ENCODE measurements around the gene APP.

APP gene

DNA sequence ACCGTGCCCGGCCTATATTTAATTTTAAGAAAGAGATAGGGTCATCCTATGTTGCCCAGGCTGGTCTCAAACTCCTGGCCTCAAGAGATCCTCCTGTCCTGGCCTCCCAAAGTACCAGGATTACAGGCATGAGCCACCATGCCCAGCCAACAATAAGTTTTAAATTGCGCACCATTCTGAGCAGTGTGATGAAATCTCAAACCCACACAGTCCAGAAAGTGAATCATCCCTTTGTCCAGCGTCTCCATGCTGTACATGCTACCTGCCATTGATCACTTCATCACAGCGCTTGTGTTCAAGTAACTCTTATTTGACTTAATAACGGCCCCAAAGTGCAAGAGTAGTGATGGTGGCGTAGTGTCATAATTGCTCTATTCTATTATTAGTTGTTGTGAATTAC, 75.4 kb downstream of the APP start:
- no peak overlapping the region for H3K27ac ChIP-seq (ENCODE audit: extremely low read depth, low read depth, low read length)
- no peaks in the 10 kb centered on the region for H3K9me3 ChIP-seq (ENCODE audit: control insufficient read depth, insufficient read depth, low read depth, low read length)
- ChIA-PET POLR2A (no interaction called here), CTCF (interaction anchor here (0.6 kb wide), 1 partner anchor 162 kb away, joined by 4 read pairs; no protein-coding TSS in a partner anchor)
- no peak overlapping the region for H3K4me3 ChIP-seq (ENCODE audit: low read depth, low read length)
- H3K36me3 ChIP-seq (ENCODE audit: control insufficient read depth in 2 of 2, insufficient read depth in 1 of 2, low read length in 2 of 2): no peaks in the 10 kb centered on the region; a peak in 1 of 3 replicates
- TF ChIP-seq ZNF274 (IDR thresholded peaks at IDR 0.05; ENCODE audit: low read length) (no peak), ZNF274 (tag by site-specific recombination; IDR thresholded peaks at IDR 0.05; ENCODE audit: borderline replicate concordance) (no peak), ZNF335 (tag by site-specific recombination; conservative IDR thresholded peaks at IDR 0.05) (no peak), ZNF488 (tag by site-specific recombination; IDR thresholded peaks at IDR 0.05) (no peak), ZNF221 (tag by site-specific recombination; IDR thresholded peaks at IDR 0.05; ENCODE audit: borderline replicate concordance) (no peak), ZSCAN16 (tag by site-specific recombination; IDR thresholded peaks at IDR 0.05) (no peak), REST (tag by site-specific recombination; IDR thresholded peaks at IDR 0.05) (no peak), ZNF529 (tag by site-specific recombination; IDR thresholded peaks at IDR 0.05; ENCODE audit: insufficient replicate concordance) (no peak), ZNF211 (tag by site-specific recombination; IDR thresholded peaks at IDR 0.05; ENCODE audit: low read depth) (no peak), ZNF248 (tag by site-specific recombination; IDR thresholded peaks at IDR 0.05) (no peak), ZNF654 (tag by site-specific recombination; IDR thresholded peaks at IDR 0.05; ENCODE audit: low read depth) (no peak), HOXA7 (CRISPR knock-in tag; IDR thresholded peaks at IDR 0.05; ENCODE audit: borderline replicate concordance) (no peak), ZNF280C (tag by site-specific recombination; IDR thresholded peaks at IDR 0.05) (no peak), ZNF350 (tag by site-specific recombination; IDR thresholded peaks at IDR 0.05) (no peak), ZNF658 (tag by site-specific recombination; IDR thresholded peaks at IDR 0.05) (no peak), GLI4 (tag by site-specific recombination; IDR thresholded peaks at IDR 0.05) (no peak), PRDM2 (tag by site-specific recombination; IDR thresholded peaks at IDR 0.05; ENCODE audit: borderline replicate concordance) (no peak), ZNF777 (tag by site-specific recombination; IDR thresholded peaks at IDR 0.05; ENCODE audit: borderline replicate concordance) (no peak), ZBTB10 (tag by site-specific recombination; IDR thresholded peaks at IDR 0.05) (no peak)
- peaks cover 17% of the 10 kb centered on the region; the same call in 1 of the 2 replicates for H3K4me1 ChIP-seq (ENCODE audit: control insufficient read depth, insufficient read depth, low read length)

Data from HEK293 (cell line).